Measurements from ENCODE around the gene ZNF346. TPM values are rescaled to one million over a fixed set of nuclear protein-coding genes. Genes with fewer than 3 reads are reported as not detected.

ZNF346 gene
- total and polyA plus RNA-seq, 10 of the 15 experiments (the other 5 are each of a cell fraction or from before 2014, with no cell fraction given): 6.5 to 30.2 (median 24.0) TPM

DNA sequence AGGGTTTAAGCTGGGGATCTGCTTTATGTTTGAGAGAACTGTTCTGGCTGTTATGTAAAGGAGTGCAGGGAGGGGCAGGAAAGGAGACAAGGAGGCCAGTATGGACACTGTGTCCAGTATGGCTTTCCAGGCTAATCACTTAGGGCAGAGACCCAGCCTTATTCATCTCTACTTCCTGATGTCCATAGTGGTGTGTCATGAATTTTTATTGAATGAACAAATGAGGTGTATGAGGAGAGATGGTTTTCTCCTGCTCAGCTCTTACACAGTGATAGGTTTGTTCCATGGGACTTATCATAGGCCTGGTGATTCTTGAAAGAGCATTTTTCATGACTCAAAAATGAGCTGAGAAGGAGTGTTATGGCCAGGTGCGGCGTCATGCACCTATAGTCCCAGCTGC, 43.7 kb downstream of the ZNF346 start:
- FAIRE-seq (no peak), DNase-seq (ENCODE audit: low read depth, low spot score) (no peak), ATAC-seq (no peak)
- Histone ChIP-seq H3K4me3 (no peak overlapping the region), H4K20me1 (ENCODE audit: control insufficient read depth, insufficient read depth) (no peaks in the 10 kb centered on the region), H3K4me1 (ENCODE audit: control insufficient read depth, insufficient read depth, low read length) (peaks cover 7% of the 10 kb centered on the region), H3K9ac (ENCODE audit: control insufficient read depth, insufficient read depth, low read length) (no peak overlapping the region), H3K27ac (ENCODE audit: control insufficient read depth, insufficient read depth) (no peak overlapping the region), H3K4me2 (ENCODE audit: control insufficient read depth, insufficient read depth) (no peak overlapping the region), H3K9me3 (replicated peaks; ENCODE audit: control insufficient read depth, insufficient read depth, low read length) (no peaks in the 10 kb centered on the region), H3K36me3 (ENCODE audit: control insufficient read depth in 2 of 2, insufficient read depth in 2 of 2, low read length in 1 of 2) (peaks cover 5 to 13% of the 10 kb centered on the region in 2 experiments; a peak in 3 of 4 replicates), H3K27me3 (replicated peaks in 1 of 2; ENCODE audit: control insufficient read depth in 2 of 2, insufficient read depth in 2 of 2, low read length in 1 of 2) (no peaks in the 10 kb centered on the region), H2AFZ (ENCODE audit: control insufficient read depth, low read depth, low read length) (no peak overlapping the region), H3K79me2 (ENCODE audit: control insufficient read depth, insufficient read depth, low read length) (no peaks in the 10 kb centered on the region)
- CTCF ChIA-PET: no interaction called here
- no TSS peak for BruUV-seq (replicated peaks)
- SMC1A ChIA-PET (ENCODE audit: uncharacterized antibody, unreplicated experiment): no interaction called here
- RAD21 ChIA-PET (ENCODE audit: unreplicated experiment): no interaction called here
- POLR2A ChIA-PET: no interaction called here
- 100% methylated on average over 2 of the region's 2 CpGs for WGBS (ENCODE audit: insufficient coverage, insufficient replicate concordance, low lambda C conversion rate, missing lambda C conversion rate)
- intact Hi-C loops (cut with micrococcal nuclease; ENCODE audit: unreplicated experiment) (no loop called here), in situ Hi-C loops (cut with MboI) (no loop called here)
- no peak for TF ChIP-seq CHD1 (IDR thresholded peaks at IDR 0.05; ENCODE audit: low read depth, low read length)
- no peak for TF ChIP-seq SRF (IDR thresholded peaks at IDR 0.05; ENCODE audit: low read depth in 2 of 2, low read length in 2 of 2)
- no peak for TF ChIP-seq JUND (IDR thresholded peaks at IDR 0.05; ENCODE audit: low read depth, low read length)
- TF ChIP-seq CREB1 (IDR thresholded peaks at IDR 0.05; ENCODE audit: low read depth): no peak
- no peak for TF ChIP-seq ZSCAN29 (IDR thresholded peaks at IDR 0.05)
- TF ChIP-seq, protein P1, sequence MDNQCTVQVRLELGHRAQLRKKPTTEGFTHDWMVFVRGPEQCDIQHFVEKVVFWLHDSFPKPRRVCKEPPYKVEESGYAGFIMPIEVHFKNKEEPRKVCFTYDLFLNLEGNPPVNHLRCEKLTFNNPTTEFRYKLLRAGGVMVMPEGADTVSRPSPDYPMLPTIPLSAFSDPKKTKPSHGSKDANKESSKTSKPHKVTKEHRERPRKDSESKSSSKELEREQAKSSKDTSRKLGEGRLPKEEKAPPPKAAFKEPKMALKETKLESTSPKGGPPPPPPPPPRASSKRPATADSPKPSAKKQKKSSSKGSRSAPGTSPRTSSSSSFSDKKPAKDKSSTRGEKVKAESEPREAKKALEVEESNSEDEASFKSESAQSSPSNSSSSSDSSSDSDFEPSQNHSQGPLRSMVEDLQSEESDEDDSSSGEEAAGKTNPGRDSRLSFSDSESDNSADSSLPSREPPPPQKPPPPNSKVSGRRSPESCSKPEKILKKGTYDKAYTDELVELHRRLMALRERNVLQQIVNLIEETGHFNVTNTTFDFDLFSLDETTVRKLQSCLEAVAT (IDR thresholded peaks at IDR 0.05): no peak
- TF ChIP-seq SMAD5 (IDR thresholded peaks at IDR 0.05; ENCODE audit: low read depth): no peak
- TF ChIP-seq, protein P2, sequence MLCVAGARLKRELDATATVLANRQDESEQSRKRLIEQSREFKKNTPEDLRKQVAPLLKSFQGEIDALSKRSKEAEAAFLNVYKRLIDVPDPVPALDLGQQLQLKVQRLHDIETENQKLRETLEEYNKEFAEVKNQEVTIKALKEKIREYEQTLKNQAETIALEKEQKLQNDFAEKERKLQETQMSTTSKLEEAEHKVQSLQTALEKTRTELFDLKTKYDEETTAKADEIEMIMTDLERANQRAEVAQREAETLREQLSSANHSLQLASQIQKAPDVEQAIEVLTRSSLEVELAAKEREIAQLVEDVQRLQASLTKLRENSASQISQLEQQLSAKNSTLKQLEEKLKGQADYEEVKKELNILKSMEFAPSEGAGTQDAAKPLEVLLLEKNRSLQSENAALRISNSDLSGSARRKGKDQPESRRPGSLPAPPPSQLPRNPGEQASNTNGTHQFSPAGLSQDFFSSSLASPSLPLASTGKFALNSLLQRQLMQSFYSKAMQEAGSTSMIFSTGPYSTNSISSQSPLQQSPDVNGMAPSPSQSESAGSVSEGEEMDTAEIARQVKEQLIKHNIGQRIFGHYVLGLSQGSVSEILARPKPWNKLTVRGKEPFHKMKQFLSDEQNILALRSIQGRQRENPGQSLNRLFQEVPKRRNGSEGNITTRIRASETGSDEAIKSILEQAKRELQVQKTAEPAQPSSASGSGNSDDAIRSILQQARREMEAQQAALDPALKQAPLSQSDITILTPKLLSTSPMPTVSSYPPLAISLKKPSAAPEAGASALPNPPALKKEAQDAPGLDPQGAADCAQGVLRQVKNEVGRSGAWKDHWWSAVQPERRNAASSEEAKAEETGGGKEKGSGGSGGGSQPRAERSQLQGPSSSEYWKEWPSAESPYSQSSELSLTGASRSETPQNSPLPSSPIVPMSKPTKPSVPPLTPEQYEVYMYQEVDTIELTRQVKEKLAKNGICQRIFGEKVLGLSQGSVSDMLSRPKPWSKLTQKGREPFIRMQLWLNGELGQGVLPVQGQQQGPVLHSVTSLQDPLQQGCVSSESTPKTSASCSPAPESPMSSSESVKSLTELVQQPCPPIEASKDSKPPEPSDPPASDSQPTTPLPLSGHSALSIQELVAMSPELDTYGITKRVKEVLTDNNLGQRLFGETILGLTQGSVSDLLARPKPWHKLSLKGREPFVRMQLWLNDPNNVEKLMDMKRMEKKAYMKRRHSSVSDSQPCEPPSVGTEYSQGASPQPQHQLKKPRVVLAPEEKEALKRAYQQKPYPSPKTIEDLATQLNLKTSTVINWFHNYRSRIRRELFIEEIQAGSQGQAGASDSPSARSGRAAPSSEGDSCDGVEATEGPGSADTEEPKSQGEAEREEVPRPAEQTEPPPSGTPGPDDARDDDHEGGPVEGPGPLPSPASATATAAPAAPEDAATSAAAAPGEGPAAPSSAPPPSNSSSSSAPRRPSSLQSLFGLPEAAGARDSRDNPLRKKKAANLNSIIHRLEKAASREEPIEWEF (IDR thresholded peaks at IDR 0.05; ENCODE audit: insufficient replicate concordance, low read depth, low read length): no peak
- TF ChIP-seq STAT3 (IDR thresholded peaks at IDR 0.05; ENCODE audit: low read depth, low read length): no peak
- TF ChIP-seq SUZ12 (IDR thresholded peaks at IDR 0.05; ENCODE audit: unreplicated experiment): no peak
- no peak for TF ChIP-seq TARDBP (IDR thresholded peaks at IDR 0.05; ENCODE audit: borderline replicate concordance)
- TF ChIP-seq CREM (IDR thresholded peaks at IDR 0.05; ENCODE audit: low read depth): no peak
- no peak for TF ChIP-seq NR2C2 (IDR thresholded peaks at IDR 0.05; ENCODE audit: borderline replicate concordance, control insufficient read depth, insufficient read length, low read depth)
- TF ChIP-seq, protein P3, sequence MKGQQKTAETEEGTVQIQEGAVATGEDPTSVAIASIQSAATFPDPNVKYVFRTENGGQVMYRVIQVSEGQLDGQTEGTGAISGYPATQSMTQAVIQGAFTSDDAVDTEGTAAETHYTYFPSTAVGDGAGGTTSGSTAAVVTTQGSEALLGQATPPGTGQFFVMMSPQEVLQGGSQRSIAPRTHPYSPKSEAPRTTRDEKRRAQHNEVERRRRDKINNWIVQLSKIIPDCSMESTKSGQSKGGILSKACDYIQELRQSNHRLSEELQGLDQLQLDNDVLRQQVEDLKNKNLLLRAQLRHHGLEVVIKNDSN (IDR thresholded peaks at IDR 0.05; ENCODE audit: borderline replicate concordance, extremely low read length, insufficient read depth, low read depth, low read length): no peak
- TF ChIP-seq, protein P4, sequence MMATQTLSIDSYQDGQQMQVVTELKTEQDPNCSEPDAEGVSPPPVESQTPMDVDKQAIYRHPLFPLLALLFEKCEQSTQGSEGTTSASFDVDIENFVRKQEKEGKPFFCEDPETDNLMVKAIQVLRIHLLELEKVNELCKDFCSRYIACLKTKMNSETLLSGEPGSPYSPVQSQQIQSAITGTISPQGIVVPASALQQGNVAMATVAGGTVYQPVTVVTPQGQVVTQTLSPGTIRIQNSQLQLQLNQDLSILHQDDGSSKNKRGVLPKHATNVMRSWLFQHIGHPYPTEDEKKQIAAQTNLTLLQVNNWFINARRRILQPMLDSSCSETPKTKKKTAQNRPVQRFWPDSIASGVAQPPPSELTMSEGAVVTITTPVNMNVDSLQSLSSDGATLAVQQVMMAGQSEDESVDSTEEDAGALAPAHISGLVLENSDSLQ (IDR thresholded peaks at IDR 0.05): no peak
